HEK293T (cell line): ENCODE data around the gene SFMBT1.

Source experiments
- CTCF ChIA-PET: fragments of 350-600 bp; formaldehyde crosslinking; extraction: SDS; loops from one replicate; lab custom pipeline; 2021; ENCODE audit warnings: antibody characterized with exemption, inconsistent platforms; lab: Yijun Ruan, JAX
- POLR2A ChIA-PET: fragments of 350-600 bp; formaldehyde crosslinking; extraction: SDS; loops from one replicate; lab custom pipeline; 2020; ENCODE audit warnings: antibody characterized with exemption, inconsistent platforms; lab: Yijun Ruan, JAX
- DNase-seq: peaks from one replicate; pipeline ENCODE4 v3.0.0; 2012; ENCODE audit warnings: mixed read lengths; ENCODE audit errors: extremely low spot score
- ARNT ChIP-seq: fragments of 450-650 bp; IDR thresholded peaks from 2 replicates; pipeline ENCODE4 v1.6.1; 2017; ENCODE audit warnings: mild to moderate bottlenecking
- BHLHE40 ChIP-seq: fragments of 450-650 bp; IDR thresholded peaks from 2 replicates; pipeline ENCODE4 v1.6.1; 2016; ENCODE audit warnings: mild to moderate bottlenecking, moderate library complexity, borderline replicate concordance
- CTBP1 ChIP-seq: fragments of 450-650 bp; IDR thresholded peaks from 2 replicates; pipeline ENCODE4 v1.6.1; 2016; ENCODE audit warnings: borderline replicate concordance
- ELF4 ChIP-seq: fragments of 450-650 bp; IDR thresholded peaks from 2 replicates; pipeline ENCODE4 v1.6.1; 2017; ENCODE audit warnings: antibody characterized with exemption
- FOXA1 ChIP-seq: fragments of 450-650 bp; IDR thresholded peaks from 2 replicates; pipeline ENCODE4 v1.6.1; 2016; ENCODE audit warnings: mild to moderate bottlenecking
- FOXK2 ChIP-seq: fragments of 450-650 bp; IDR thresholded peaks from 2 replicates; pipeline ENCODE4 v1.6.1; 2016; ENCODE audit warnings: mild to moderate bottlenecking
- FOXM1 ChIP-seq: fragments of 450-650 bp; IDR thresholded peaks from 2 replicates; pipeline ENCODE4 v1.6.1; 2017; ENCODE audit warnings: mild to moderate bottlenecking, borderline replicate concordance
- HDGF ChIP-seq: fragments of 450-650 bp; IDR thresholded peaks from 2 replicates; pipeline ENCODE4 v1.6.1; 2017; ENCODE audit warnings: antibody characterized with exemption, borderline replicate concordance
- L3MBTL2 ChIP-seq: fragments of 450-650 bp; conservative IDR thresholded peaks from 2 replicates; pipeline ENCODE4 v1.6.1; 2016; ENCODE audit warnings: mild to moderate bottlenecking
- LEF1 ChIP-seq: fragments of 450-650 bp; IDR thresholded peaks from 2 replicates; pipeline ENCODE4 v1.6.1; 2017; ENCODE audit warnings: mild to moderate bottlenecking, borderline replicate concordance
- NFRKB ChIP-seq: fragments of 450-650 bp; IDR thresholded peaks from 2 replicates; pipeline ENCODE4 v1.6.1; 2016; ENCODE audit warnings: mild to moderate bottlenecking, moderate library complexity
- PKNOX1 ChIP-seq: fragments of 450-650 bp; IDR thresholded peaks from 2 replicates; pipeline ENCODE4 v1.6.1; 2016
- SP1 ChIP-seq: fragments of 450-650 bp; IDR thresholded peaks from 2 replicates; pipeline ENCODE4 v1.6.1; 2017
- SUZ12 ChIP-seq: fragments of 450-650 bp; IDR thresholded peaks from 2 replicates; pipeline ENCODE4 v1.6.1; 2016; ENCODE audit warnings: mild to moderate bottlenecking
- TARDBP ChIP-seq: fragments of 450-650 bp; IDR thresholded peaks from 2 replicates; pipeline ENCODE4 v1.6.1; 2016
- ZNF384 ChIP-seq: fragments of 450-650 bp; IDR thresholded peaks from 2 replicates; pipeline ENCODE4 v1.6.1; 2016

The SFMBT1 gene

GRCh38 chr3:52879581-52879980, 166.3 kb downstream of the SFMBT1 start:
- POLR2A ChIA-PET: interaction anchor here (0.6 kb wide), 1 partner anchor 59 kb away, joined by 3 read pairs; no protein-coding TSS in a partner anchor

GRCh38 chr3:52879090-52879489, 166.8 kb downstream of the SFMBT1 start:
- TF ChIP-seq FOXM1: no peak
- TF ChIP-seq NFRKB: no peak
- no peak for TF ChIP-seq CTBP1
- no peak for TF ChIP-seq FOXA1
- TF ChIP-seq SUZ12: no peak
- TF ChIP-seq L3MBTL2: no peak
- TF ChIP-seq TARDBP: no peak
- TF ChIP-seq ZNF384: no peak
- TF ChIP-seq ARNT: no peak
- no peak for TF ChIP-seq HDGF
- no peak for TF ChIP-seq PKNOX1
- no peak for TF ChIP-seq SP1
- TF ChIP-seq BHLHE40: no peak
- no peak for TF ChIP-seq ELF4
- no peak for TF ChIP-seq LEF1
- no peak for TF ChIP-seq FOXK2
- ChIA-PET CTCF (no interaction called here), POLR2A (no interaction called here)
- DNase-seq: no peak

More at GRCh38 chr3:52879581-52879980, 166.3 kb downstream of the SFMBT1 start:
- TF ChIP-seq CTBP1 (no peak), SP1 (no peak), TARDBP (no peak), LEF1 (no peak), FOXK2 (no peak), HDGF (no peak), L3MBTL2 (no peak), PKNOX1 (no peak), SUZ12 (no peak), BHLHE40 (no peak), FOXM1 (no peak), ARNT (no peak), ZNF384 (no peak), NFRKB (no peak), ELF4 (no peak), FOXA1 (no peak)
- CTCF ChIA-PET: no interaction called here
- DNase-seq: no peak

- TF ChIP-seq CTBP1: no peak
- no peak for TF ChIP-seq SUZ12
- TF ChIP-seq FOXM1: no peak
- no peak for TF ChIP-seq PKNOX1
- DNase-seq: no peak
- CTCF ChIA-PET: no interaction called here
- POLR2A ChIA-PET: no interaction called here
Observed at GRCh38 chr3:52877085-52877484, 168.8 kb downstream of the SFMBT1 start.

GRCh38 chr3:52874864-52875587, 170.8 kb downstream of the SFMBT1 start:
- TF ChIP-seq SUZ12 (no peak), SP1 (no peak), HDGF (no peak)

GRCh38 chr3:52874160-52874701, 171.6 kb downstream of the SFMBT1 start:
- no peak for DNase-seq
- CTCF ChIA-PET: no interaction called here
- POLR2A ChIA-PET: no interaction called here

More at GRCh38 chr3:52874864-52875587, 170.8 kb downstream of the SFMBT1 start:
- ChIA-PET POLR2A (no interaction called here), CTCF (no interaction called here)
- DNase-seq: no peak

More at GRCh38 chr3:52874160-52874701, 171.6 kb downstream of the SFMBT1 start:
- TF ChIP-seq L3MBTL2 (no peak), HDGF (no peak), PKNOX1 (no peak), ZNF384 (no peak), TARDBP (no peak), LEF1 (no peak), SP1 (no peak), CTBP1 (no peak), ARNT (no peak), ELF4 (no peak), FOXK2 (no peak), SUZ12 (no peak)
